H54 (cell line): ENCODE results near the gene BAIAP2L2.
"Not testable (repeated sequence)": the region's sequence is repeated elsewhere in the genome, so short reads cannot be mapped to it uniquely, and the experiment has no call there.

ENCODE experiments used
- DNase-seq: peaks from one replicate; pipeline ENCODE4 v3.0.0; 2011; ENCODE audit warnings: low spot score, mixed read lengths; ENCODE audit not compliant: insufficient read length
- FAIRE-seq: peaks from 3 replicates; lab custom pipeline; 2011; peaks lifted over from hg19 to GRCh38; lab: Jason Lieb, UNC
- POLR2A ChIP-seq: IDR thresholded peaks from 2 replicates; pipeline ENCODE4 v1.6.1; 2011; ENCODE audit warnings: low read depth, mild to moderate bottlenecking, low read length

The BAIAP2L2 gene

DNA sequence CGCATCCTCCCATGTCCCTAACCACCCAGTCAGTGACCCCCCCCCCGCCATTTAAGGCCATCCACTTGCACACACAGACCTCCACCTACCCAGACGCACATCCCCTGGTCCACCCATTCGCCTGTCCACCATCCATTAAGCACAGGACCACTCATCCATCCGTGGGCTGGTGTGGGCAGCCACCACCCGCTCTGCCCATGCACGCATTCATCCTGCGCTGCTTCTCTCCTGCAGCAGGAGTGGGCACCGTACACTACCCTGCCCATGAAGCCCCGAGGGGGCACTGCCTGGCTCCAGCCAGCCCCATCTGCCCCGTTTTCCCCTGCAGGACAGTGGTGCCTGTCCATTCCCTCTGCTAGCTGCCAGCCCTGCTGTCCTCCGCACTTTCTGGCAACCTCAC lies 22.6 kb downstream of the BAIAP2L2 start:
- TF ChIP-seq POLR2A, result no peak
- FAIRE-seq (no peak), DNase-seq (no peak)

DNA sequence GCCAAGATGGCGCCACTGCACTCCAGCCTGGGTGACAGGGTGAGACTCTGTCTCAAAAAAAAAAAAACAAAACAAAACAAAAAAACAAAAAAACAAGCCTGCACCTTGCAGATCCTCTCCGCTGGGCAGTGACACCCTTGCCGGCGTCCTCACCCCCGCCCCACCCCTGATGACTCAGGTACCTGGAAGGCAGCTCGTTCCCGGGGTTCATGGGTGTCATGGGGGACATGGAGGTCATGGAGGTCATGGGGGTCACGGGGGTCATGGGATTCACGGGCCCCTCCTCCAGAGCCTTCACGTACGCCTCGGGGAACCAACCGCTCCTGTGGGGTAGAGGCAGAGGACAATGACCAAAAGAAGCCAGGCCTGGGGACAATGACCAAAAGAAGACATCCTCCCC lies 23.5 kb downstream of the BAIAP2L2 start:
- FAIRE-seq, result no peak
- no peak for TF ChIP-seq POLR2A
- DNase-seq, result no peak

DNA sequence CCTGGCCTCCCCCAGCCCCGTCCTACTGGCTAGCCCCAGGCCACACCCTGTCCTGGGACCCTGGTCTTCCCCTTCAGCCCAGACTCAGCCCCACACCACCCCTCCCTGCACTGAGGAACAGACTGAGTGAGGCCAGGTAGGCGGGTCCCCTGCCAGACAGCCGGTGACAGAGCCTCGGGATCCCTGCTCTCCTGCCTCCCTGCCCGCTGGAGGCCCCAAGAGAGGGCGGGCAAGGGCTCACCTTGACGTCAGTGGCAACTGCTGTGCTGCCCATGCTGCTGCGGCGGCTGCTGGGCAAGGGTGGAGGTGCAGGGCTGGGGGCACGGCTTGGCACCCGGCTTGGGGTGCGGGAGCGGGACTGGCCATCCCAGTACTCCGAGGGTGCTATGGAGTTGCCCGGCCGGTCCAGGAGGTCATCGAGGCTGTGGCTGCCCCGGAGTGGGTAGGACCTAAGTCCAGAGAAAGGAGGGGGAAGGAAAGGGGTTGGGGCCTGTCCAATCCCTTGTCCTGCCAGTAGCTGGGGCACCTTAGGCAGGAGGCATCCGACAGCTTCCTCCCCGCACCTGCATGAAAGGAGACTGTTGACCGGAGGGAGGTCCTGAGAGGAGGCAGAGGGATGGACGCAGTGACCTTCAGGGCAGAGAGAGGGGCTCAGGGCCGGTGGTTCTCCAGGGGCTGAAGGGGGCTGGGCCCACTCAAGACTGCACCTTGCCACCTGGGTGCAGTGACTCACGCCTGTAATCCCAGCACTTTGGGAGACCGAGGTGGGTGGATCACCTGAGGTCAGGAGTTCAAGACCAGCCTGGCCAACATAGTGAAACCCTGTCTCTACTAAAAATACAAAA lies 24.3 kb downstream of the BAIAP2L2 start:
- DNase-seq, result no peak
- FAIRE-seq, result no peak
- TF ChIP-seq POLR2A, result no peak

DNA sequence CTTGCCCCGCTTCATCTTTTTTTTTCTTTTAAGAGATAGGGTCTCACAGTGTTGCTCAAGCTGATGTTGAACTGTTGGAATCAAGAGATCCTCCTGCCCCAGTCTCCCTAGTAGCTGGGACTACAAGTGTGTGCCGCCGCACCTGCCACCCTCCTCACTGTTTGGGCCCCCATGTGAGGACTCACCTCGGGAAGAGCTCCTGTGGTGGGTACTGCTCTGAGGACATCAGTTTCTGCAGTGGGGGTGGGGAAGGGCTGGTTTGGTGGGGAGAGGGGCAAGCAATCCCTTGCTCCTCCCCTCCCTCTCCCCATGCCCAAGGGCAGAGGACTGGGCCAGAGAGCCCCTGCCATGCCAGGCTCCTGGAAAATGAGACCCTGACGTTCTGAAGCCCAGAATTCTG lies 25.0 kb downstream of the BAIAP2L2 start:
- TF ChIP-seq POLR2A, result no peak
- FAIRE-seq (no peak), DNase-seq (no peak)

DNA sequence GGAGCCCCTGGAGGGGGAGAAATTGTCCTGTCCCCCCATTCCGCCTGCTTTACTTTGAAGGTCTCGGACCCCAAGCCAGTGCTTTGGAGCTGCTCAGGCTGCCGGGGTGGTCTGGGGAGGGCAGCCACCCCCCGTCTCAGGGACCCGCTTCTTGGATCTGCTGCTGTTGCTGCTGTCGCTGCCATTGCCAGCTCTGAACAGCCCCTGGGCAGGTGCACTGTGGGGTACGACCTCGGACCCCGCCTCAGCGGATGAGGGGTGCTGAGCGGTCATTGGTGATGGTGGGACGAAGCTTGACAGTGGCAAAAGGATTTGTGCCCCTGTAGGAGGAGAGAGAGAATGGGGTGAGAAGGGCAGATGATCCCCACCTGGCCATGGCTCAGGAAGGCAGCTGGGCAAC lies 25.4 kb downstream of the BAIAP2L2 start:
- FAIRE-seq, result no peak
- no peak for TF ChIP-seq POLR2A
- DNase-seq, result no peak

DNA sequence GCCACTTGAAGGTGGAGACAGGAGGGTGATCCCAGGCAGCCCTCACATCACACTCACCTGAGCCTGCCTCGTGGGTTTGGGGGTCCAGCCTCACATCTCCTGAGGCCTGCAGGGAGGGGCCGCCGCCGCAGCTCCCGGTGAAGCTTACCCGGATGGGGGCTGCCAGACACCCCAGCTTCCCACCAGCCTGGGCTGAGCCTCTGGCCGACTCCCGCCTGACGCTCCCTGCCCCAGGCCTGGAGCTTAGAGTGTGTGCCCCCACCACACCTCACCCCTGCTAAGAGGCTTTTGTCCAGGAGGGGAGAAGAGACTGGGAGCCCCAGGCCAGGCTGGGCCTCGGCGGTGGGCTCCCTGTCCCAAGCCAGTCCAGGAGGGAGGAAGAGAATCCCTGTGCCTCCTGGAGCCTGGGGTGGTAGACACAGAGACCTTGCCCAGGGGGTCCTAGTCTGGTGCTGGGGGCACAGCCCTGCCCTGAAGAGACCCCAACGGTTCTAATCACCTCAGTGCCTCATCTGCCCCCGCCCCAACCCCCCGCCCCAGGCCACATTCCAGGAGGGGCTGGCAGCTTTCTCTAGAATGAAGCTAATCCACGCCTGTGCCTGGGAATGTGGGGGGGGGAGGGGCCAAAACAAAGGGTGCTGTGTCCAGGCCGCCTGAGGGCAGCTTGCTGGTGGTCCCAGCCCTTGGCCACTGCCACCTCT lies 26.4 kb downstream of the BAIAP2L2 start, which contains the start of gene SLC16A8:
SLC16A8 (minus strand) TSS at position 254 of the 701 bp plus-strand sequence. CDS start 1,311 bp downstream, outside the sequence.
- FAIRE-seq (no peak), DNase-seq (no peak)
- no peak for TF ChIP-seq POLR2A

DNA sequence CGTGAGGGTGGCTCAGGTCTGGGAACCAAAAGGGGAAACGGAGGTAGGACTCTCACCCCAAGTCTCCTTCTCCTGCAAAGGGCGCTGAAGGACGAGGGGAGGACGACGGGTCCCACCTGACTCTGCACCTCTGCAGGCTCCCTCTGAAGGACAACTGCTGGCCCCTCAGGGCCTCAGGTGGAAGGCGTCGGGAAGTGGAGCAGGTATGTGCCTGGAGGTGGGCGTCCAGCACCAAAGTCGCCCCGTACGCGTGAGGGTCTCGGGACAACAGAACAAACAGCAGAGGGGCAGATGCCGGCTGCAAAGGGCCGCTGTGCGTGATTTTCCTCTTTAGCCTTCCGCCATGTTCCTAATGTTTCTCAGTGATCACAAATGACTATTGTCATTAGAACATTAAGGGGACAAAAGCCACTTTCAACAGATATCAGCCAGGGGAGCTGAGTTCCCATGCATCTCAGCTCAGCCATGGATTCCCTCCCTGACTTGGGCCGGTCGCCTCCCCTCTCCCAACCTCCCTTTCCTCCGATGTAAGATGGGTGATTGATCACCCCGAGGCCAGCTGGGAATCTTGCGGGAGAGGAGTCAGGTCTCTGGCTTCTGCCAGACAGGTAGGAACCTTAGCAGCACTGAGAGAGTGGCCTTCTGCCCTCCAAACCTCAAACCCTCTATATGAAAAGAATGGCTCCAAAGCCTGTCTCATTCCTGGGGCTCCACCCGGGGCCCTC lies 27.3 kb downstream of the BAIAP2L2 start:
- DNase-seq (no peak), FAIRE-seq (no peak)
- no peak for TF ChIP-seq POLR2A

DNA sequence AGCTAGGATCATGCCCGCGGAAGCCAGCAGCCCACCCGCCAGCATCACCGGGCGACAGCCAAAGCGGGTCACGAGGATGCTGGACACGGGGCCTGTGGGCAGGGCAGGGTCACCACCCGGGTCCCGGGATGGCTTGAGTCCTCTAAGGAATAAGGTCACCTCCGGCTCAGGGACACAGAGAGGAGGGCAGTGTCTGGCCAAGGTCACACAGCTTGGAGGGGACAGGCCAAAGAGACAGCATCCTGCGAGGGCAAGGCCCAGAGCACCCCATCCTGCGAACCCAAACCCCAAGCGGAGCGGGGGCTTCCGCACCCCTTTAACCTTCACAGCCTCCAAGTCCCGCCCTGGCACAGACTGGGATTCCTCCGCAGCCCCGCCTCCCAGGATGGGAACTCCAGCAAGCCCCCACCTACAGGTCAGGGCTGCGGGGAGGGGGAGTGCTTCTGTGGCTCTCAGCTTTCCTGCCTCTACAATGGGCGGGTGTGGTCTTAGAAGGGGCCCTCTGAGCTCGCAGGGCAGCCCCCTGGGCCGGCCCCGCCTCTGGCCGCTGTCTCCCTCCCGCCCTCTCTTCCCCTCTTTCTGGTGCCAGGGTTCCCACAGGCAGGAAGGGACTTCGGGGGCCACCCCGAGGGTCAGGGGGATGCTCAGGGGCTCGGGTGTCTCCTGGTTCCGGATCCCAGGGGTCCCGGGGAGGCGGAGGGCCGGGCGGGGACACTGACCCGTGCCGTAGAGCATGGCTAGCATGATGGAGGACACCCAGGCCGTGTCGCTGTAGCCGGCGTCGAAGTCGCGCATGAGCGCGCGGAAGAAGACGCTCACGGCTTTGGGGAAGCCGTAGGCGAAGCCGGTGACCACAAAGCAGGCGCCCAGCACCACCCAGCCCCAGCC lies 28.3 kb downstream of the BAIAP2L2 start:
- TF ChIP-seq POLR2A, result no peak
- DNase-seq, result no peak
- no peak for FAIRE-seq

DNA sequence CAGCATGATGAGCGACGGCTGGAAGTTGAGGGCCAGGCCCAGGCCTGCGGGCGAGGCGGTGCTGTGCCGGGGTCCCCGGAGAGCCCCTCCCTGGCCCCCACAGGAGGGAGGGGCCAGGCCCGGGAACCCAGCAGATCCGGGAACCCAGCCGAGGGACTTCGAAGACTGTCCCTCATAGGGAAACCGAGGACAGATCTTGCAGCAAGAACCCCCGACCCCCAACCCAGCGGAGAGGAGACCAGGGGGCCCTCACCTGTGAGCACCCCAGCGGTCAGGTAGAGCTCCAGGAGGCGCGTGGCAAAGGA lies 28.9 kb downstream of the BAIAP2L2 start:
- FAIRE-seq (no peak), DNase-seq (no peak)
- no peak for TF ChIP-seq POLR2A

DNA sequence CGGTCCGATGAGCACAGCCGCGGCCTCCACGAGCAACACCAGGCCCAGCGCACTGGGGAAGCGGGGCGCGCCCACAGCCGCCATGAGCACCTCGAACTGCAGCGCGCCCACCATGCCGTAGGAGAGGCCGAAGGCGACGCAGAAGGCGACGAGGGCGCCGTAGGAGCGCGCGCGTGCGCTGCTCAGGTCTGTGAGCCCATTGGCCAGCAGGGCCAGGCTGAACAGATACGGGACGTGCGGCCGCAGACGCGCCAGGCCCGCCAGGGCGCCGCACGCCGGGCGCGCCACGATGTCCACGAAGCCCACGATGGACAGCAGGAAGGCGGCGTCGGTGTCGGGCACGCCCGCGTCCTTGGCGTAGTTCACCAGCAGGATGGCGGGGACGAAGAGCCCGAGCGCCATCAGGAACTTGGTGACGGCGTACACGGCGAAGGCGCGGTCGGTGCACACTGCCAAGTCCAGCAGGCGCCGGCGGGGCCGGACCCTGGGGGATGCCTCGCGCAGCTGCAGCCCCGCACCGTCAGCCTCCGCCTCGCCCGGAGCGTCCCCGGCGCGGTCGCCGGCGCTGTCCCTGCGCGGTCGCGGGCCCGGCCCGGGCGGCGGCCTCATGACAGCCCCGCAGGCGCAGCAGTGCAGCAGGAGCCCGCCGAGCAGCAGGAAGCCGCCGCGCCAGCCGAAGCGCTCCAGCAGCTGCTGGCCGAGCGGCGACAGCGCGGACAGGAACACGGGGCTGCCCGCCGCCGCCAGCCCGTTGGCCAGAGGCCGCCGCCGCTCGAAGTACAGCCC lies 29.4 kb downstream of the BAIAP2L2 start:
- no peak for TF ChIP-seq POLR2A
- DNase-seq, result no peak
- FAIRE-seq, result no peak

DNA sequence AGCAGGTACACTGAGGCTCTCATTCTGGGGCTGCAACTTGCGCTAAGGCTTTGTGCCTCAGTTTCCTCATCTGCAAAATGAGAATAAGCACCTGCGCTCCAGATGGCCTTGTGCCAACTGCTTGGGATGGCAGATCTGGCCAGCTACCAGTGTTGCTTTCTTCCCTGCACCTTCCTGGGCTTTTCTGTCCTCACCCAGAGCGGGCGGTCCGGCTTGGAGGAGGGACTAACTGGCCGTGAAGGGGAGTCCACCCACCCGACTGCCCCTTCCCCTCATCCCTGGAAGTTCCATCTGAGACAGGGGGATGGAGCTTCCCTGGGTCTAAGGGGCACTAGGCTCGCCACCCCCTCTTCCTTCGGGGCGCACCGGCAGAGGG lies 30.0 kb downstream of the BAIAP2L2 start:
- TF ChIP-seq POLR2A, result no peak
- DNase-seq (no peak), FAIRE-seq (no peak)

DNA sequence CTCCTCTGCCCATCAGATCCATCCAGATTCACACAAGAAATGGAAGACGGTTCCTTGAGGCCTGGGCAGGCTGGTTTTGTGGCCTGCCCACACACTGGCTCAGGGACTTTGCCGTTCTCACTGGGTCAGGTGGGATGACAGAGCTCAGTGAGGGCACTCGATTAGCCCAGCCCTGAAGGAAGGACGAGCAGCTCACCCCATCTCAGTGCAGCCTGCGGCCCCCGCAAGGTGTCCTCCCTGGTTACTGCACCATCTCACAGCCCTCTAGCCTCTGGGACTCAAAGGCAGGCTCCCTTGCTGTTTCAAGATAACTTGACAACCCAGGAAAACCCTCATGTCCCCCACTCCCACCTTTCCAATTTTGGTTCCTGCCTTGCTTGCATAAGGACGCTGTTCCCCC lies 30.7 kb downstream of the BAIAP2L2 start:
- TF ChIP-seq POLR2A, result no peak
- FAIRE-seq (no peak), DNase-seq (no peak)

DNA sequence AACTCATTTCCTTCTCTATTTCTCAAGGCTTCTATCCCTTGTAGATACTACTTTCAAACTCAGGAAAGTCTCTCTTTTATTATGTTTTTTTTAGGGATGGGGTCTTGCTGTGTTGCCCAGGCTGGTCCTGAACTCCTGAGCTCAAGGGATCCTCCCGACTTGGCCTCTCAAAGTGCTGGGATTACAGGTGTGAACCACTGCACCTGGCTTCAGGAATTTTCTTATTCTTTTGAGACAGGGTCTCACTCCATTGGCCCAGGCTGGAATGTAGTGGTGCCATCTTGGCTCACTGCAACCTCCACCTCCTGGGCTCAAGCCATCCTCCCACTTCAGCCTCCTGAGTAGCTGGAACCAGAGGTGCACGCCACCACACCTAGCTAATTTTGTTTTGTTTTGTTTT lies 31.3 kb downstream of the BAIAP2L2 start:
- not testable (repeated sequence) for DNase-seq, FAIRE-seq
